GM19043 (cell line): Measurements from ENCODE around the gene SHANK1.

Experiments used
- ATAC-seq: cut with Tn5 transposase; IDR thresholded peaks from one replicate; pipeline ENCODE4 v1.9.1; 2021; ENCODE audit warnings: low read depth; ENCODE audit not compliant: unreplicated experiment

SHANK1 gene

GRCh38 chr19:50693064-50693975, 26.3 kb downstream of the SHANK1 start:
- no peak for ATAC-seq

DNA sequence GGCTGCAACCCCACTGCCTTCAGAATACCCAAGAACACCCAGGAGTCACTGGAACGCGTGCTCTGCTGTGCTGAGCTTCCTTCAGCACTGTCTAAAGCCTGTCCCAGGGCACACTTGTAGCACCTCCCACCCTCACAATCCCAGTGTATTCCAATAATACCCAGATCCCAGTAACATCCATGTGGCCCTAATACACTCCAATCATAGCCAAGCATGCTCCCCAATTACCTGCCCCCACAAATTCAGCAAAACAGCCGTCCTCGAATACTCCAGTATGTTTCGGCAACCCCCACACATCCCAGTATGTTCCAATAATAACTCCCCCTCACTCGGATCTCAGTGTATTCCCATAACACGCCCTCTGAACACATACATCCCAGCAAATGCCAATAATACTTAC, 29.2 kb downstream of the SHANK1 start:
- ATAC-seq, result no peak

DNA sequence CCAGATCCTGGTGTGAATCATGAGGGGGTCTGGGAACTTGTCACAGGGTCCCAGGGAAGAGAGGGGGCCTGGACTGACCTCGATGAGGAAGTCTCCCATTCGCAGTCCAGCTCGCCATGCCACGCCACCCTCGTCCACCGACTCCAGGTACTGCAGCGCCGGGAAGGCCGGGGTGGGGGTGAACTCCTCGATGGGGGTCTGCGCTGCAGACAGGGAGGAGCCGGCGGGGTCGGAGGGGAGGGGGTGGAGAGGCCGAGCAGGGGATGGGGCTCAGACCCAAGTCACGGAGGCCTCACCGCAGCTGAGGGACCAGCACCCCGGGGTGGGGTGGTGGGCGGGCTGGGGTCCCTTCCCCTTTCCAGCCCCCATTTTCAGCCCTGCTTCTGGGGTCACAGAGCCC, 30.8 kb downstream of the SHANK1 start:
- no peak for ATAC-seq

- ATAC-seq, result no peak
These were observed 33.1 kb downstream of the SHANK1 start for GRCh38 chr19:50686310-50687032.

- no peak for ATAC-seq
These were observed 40.2 kb downstream of the SHANK1 start for GRCh38 chr19:50679177-50680125.

DNA sequence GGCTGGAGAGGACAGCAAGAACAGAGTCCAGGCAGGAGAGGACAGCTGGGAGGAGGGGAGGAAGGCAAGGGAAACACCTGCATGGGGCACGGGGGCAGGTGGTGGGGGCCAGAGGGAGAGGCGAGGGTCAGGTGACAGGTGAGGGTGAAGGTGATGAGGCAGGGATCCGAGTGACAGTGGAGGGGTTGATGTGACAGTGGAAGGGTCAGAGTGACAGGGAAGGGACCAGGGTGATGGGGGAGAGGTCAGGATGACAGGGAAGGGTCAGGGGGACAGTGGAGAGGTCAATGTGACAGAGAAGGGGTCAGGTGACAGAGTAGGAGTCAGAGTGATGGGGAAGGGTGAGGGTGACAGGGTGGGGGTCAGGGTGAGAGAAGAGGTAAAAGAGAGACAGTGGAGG, 41.3 kb downstream of the SHANK1 start:
- no peak for ATAC-seq

GRCh38 chr19:50677636-50678035, 42.0 kb downstream of the SHANK1 start:
- no peak for ATAC-seq

GRCh38 chr19:50676625-50677197, 42.9 kb downstream of the SHANK1 start:
- no peak for ATAC-seq

DNA sequence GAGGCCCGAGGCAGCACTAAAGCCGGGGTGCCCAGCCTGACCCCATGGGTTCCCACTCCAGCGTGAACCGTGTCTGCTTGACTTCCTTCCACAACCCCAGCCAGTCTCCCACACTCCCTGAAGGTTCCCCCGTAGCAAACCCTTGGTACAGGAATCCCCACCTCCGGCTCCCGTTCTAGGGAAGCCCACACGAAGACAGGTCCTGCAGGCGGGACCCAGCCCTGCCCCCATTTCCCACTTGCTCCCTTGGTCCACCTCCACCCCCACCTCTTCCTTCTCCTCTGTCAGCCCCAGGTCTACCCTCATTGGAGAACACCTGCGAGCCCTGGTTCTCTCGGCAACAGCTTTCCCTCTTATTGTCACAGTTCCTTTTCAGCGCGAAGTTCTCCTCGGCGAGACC, 46.5 kb downstream of the SHANK1 start:
- ATAC-seq, result no peak

DNA sequence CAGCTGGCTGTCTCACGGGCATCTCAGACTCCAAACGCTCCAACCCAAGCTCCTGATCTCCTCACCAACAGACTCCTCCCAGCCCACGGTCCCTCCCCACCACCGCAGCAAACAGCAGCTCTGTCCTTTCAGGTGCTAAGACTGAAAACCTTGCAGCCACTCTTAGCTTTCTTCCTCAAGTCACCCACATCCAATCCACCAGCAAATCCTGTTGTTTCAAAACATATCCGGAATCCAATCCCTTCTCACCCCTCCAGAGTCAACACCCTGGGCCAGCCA, 49.6 kb downstream of the SHANK1 start:
- ATAC-seq, result no peak

GRCh38 chr19:50669302-50670101, 50.1 kb downstream of the SHANK1 start:
- ATAC-seq, result no peak

- no peak for ATAC-seq
These were observed 50.7 kb downstream of the SHANK1 start for GRCh38 chr19:50668879-50669278.

- ATAC-seq, result no peak
These were observed 51.2 kb downstream of the SHANK1 start for GRCh38 chr19:50668416-50668815.

GRCh38 chr19:50667759-50668231, 51.8 kb downstream of the SHANK1 start:
- no peak for ATAC-seq

GRCh38 chr19:50667177-50667758, 52.3 kb downstream of the SHANK1 start:
- no peak for ATAC-seq

- no peak for ATAC-seq
These were observed 53.0 kb downstream of the SHANK1 start for GRCh38 chr19:50666346-50667176.

GRCh38 chr19:50664204-50664603, 55.4 kb downstream of the SHANK1 start:
- no peak for ATAC-seq

DNA sequence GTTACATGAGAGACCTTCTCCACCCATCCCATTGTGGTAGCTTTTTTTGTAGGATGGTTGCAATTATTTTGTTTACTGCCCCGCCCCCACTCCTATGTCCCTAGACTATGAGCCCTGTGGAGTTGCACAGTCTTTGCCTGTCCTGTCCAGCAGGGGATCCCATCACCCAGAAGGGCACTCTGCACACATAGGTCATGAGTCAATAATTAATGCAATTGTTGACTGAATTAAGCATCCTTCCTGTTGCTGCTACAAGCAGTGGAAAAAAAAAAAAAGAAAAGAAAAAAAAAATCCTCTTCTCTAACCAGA, 56.2 kb downstream of the SHANK1 start:
- no peak for ATAC-seq
